ENCODE data around the gene R3HDM2.

Gene R3HDM2

GRCh38 chr12:57334219-57334618 lies 96.6 kb downstream of the R3HDM2 start:
- no peak for TF ChIP-seq CTCF (conservative IDR thresholded peaks at IDR 0.05; ENCODE audit: low read length)
- DNase-seq (ENCODE audit: low read depth) = no peak
- H3K4me3 ChIP-seq (ENCODE audit: low read length) = no peak overlapping the region

GRCh38 chr12:57332646-57333312 lies 98.1 kb downstream of the R3HDM2 start:
- TF ChIP-seq CTCF (conservative IDR thresholded peaks at IDR 0.05; ENCODE audit: low read length) = no peak
- H3K4me3 ChIP-seq (ENCODE audit: low read length) = no peak overlapping the region
- DNase-seq (ENCODE audit: low read depth) = peak; percentile 2

- H3K4me3 ChIP-seq (ENCODE audit: low read length) = no peak overlapping the region
- TF ChIP-seq CTCF (conservative IDR thresholded peaks at IDR 0.05; ENCODE audit: low read length) = no peak
- no peak for DNase-seq (ENCODE audit: low read depth)
These were observed 99.9 kb downstream of the R3HDM2 start for GRCh38 chr12:57330992-57331391.

- no peak overlapping the region for H3K4me3 ChIP-seq (ENCODE audit: low read length)
- no peak for DNase-seq (ENCODE audit: low read depth)
- no peak for TF ChIP-seq CTCF (conservative IDR thresholded peaks at IDR 0.05; ENCODE audit: low read length)
These were observed 101.6 kb downstream of the R3HDM2 start for GRCh38 chr12:57329219-57329618.

GRCh38 chr12:57325395-57325794 lies 105.4 kb downstream of the R3HDM2 start:
- H3K4me3 ChIP-seq (ENCODE audit: low read length) = no peak overlapping the region
- DNase-seq (ENCODE audit: low read depth) = no peak
- TF ChIP-seq CTCF (conservative IDR thresholded peaks at IDR 0.05; ENCODE audit: low read length) = no peak

GRCh38 chr12:57323416-57323815 lies 107.4 kb downstream of the R3HDM2 start:
- H3K4me3 ChIP-seq (ENCODE audit: low read length) = no peak overlapping the region
- TF ChIP-seq CTCF (conservative IDR thresholded peaks at IDR 0.05; ENCODE audit: low read length) = no peak
- DNase-seq (ENCODE audit: low read depth) = no peak

GRCh38 chr12:57320639-57321038 lies 110.2 kb downstream of the R3HDM2 start:
- no peak for DNase-seq (ENCODE audit: low read depth)
- no peak overlapping the region for H3K4me3 ChIP-seq (ENCODE audit: low read length)
- TF ChIP-seq CTCF (conservative IDR thresholded peaks at IDR 0.05; ENCODE audit: low read length) = no peak

Data from AG10803 (cell line).